B cell (primary cell): ENCODE measurements around the gene GPR33.

Experiments
- EZH2 ChIP-seq: IDR thresholded peaks from 2 replicates; pipeline ENCODE4 v1.6.1; 2012; ENCODE audit warnings: borderline replicate concordance, low read depth, mild to moderate bottlenecking, moderate library complexity, low read length; ENCODE audit not compliant: insufficient read depth, poor library complexity, severe bottlenecking
- TF ChIP-seq, protein P1 (sequence below): fragments of 200-600 bp; IDR thresholded peaks from one replicate; pipeline ENCODE4 v1.8.0; 2022; ENCODE audit warnings: antibody characterized with exemption, mild to moderate bottlenecking

DNA sequence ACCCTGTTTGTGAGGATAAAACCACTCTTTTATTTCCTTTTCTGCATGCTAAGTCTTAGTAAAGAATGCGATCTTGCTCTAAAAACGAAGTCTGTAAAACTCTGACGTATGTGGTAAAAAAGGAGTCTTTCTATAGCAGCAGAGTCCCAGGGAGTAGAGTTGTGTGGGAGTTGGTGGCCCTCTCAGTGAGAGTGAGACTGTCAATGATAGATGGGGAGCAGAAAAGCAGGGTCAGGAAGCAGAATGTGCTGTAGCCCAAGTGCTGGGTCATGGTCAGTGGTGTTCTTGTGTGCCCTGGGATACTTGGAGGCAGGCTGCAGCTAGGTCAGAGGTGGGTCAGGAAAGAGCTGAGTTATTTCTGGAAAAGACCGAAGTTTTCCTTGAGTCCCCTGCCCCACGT is 20.3 kb upstream of the GPR33 start:
- TF ChIP-seq, protein P1, sequence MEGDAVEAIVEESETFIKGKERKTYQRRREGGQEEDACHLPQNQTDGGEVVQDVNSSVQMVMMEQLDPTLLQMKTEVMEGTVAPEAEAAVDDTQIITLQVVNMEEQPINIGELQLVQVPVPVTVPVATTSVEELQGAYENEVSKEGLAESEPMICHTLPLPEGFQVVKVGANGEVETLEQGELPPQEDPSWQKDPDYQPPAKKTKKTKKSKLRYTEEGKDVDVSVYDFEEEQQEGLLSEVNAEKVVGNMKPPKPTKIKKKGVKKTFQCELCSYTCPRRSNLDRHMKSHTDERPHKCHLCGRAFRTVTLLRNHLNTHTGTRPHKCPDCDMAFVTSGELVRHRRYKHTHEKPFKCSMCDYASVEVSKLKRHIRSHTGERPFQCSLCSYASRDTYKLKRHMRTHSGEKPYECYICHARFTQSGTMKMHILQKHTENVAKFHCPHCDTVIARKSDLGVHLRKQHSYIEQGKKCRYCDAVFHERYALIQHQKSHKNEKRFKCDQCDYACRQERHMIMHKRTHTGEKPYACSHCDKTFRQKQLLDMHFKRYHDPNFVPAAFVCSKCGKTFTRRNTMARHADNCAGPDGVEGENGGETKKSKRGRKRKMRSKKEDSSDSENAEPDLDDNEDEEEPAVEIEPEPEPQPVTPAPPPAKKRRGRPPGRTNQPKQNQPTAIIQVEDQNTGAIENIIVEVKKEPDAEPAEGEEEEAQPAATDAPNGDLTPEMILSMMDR, result no peak
- no peak for TF ChIP-seq EZH2
